OCI-LY7 (cell line): Measurements from ENCODE around the gene PLEKHJ1. TPM values are rescaled to one million over a fixed set of nuclear protein-coding genes. Genes with fewer than 3 reads are reported as not detected.

Experiments
- BruUV-seq: library from RNA; stranded (reverse); fragments of 400-500 nt; replicated peaks from 2 replicates; lab custom pipeline; 2021; lab: Mats Ljungman, UMichigan
- CTCF ChIA-PET: fragments of 300-600 bp; sonication (Branson Sonifier 250); formaldehyde crosslinking; loops from one replicate; lab custom pipeline; 2022; ENCODE audit warnings: antibody characterized with exemption; ENCODE audit not compliant: unreplicated experiment; lab: Charles Lee
- POLR2A ChIA-PET: fragments of 300-600 bp; sonication (Branson Sonifier 250); formaldehyde crosslinking; loops from one replicate; lab custom pipeline; 2022; ENCODE audit warnings: antibody characterized with exemption; lab: Charles Lee
- DNase-seq: peaks from one replicate; pipeline ENCODE4 v3.0.0-alpha.2; 2015; ENCODE audit warnings: low spot score
- H2AFZ ChIP-seq: fragments of 200-600 bp; sonication (generic), shearing (Covaris generic); 2 replicates; pipeline ENCODE4 v1.6.1; 2014; ENCODE audit warnings: mild to moderate bottlenecking, antibody characterized with exemption, low read length, moderate library complexity
- H3K27ac ChIP-seq: fragments of 200-600 bp; sonication (generic); 2 replicates; pipeline ENCODE4 v1.5.1; 2014; ENCODE audit warnings: mixed run types, low read depth, mild to moderate bottlenecking, moderate library complexity, low read length, inconsistent platforms; ENCODE audit not compliant: poor library complexity, severe bottlenecking
- H3K36me3 ChIP-seq: fragments of 200-600 bp; sonication (generic); 2 replicates; pipeline ENCODE4 v1.6.1; 2014; ENCODE audit warnings: mild to moderate bottlenecking, antibody characterized with exemption, low read length, moderate library complexity, mixed read lengths; ENCODE audit not compliant: insufficient read depth
- H3K4me1 ChIP-seq: fragments of 200-600 bp; sonication (generic); 2 replicates; pipeline ENCODE4 v1.5.1; 2014; ENCODE audit warnings: mild to moderate bottlenecking, low read length; ENCODE audit not compliant: insufficient read depth, poor library complexity, severe bottlenecking
- H3K4me2 ChIP-seq: fragments of 200-600 bp; sonication (generic); 2 replicates; pipeline ENCODE4 v1.6.1; 2014; ENCODE audit warnings: mild to moderate bottlenecking, low read length
- H3K4me3 ChIP-seq: fragments of 200-600 bp; sonication (generic); 2 replicates; pipeline ENCODE4 v1.5.1; 2014; ENCODE audit warnings: mild to moderate bottlenecking, low read depth, low read length; ENCODE audit not compliant: poor library complexity, severe bottlenecking
- H3K79me2 ChIP-seq: fragments of 200-600 bp; sonication (generic); 2 replicates; pipeline ENCODE4 v1.6.1; 2016; ENCODE audit warnings: low read depth, mild to moderate bottlenecking, low read length, moderate library complexity, mixed read lengths; ENCODE audit not compliant: insufficient read depth
- H3K9me2 ChIP-seq: fragments of 200-600 bp; sonication (generic); 2 replicates; pipeline ENCODE4 v1.6.1; 2016; ENCODE audit warnings: mild to moderate bottlenecking, low read length, mixed read lengths; ENCODE audit not compliant: insufficient read depth
- H3K9me3 ChIP-seq: fragments of 200-600 bp; sonication (generic); 2 replicates; pipeline ENCODE4 v1.6.1; 2014; ENCODE audit warnings: mild to moderate bottlenecking, mixed run types, low read length, mixed read lengths
- H4K20me1 ChIP-seq: fragments of 200-600 bp; sonication (generic); 2 replicates; pipeline ENCODE4 v1.6.1; 2014; ENCODE audit warnings: mild to moderate bottlenecking, antibody characterized with exemption, low read length, moderate library complexity, mixed read lengths; ENCODE audit not compliant: insufficient read depth
- CTCF ChIP-seq: fragments of 200-600 bp; sonication (generic); conservative IDR thresholded peaks from 2 replicates; pipeline ENCODE4 v1.5.1; 2014; ENCODE audit warnings: mild to moderate bottlenecking, antibody characterized with exemption, low read length, moderate library complexity, mixed read lengths
- EZH2phosphoT487 ChIP-seq: fragments of 200-600 bp; sonication (generic); IDR thresholded peaks from 2 replicates; pipeline ENCODE4 v1.6.1; 2018; ENCODE audit warnings: low read depth, borderline replicate concordance, mild to moderate bottlenecking, mixed run types, antibody characterized with exemption, low read length, moderate library complexity, mixed read lengths
- intact Hi-C: fragments of 100-400 bp; cut with micrococcal nuclease; formaldehyde crosslinking; loops from one replicate; pipeline ENCODE4 v1.10.0; 2022; ENCODE audit not compliant: unreplicated experiment
- total RNA-seq, 2 experiments: library from RNA; depleted of rRNA in 1 of 2; stranded (reverse); fragments of >200 nt in 1 of 2; shearing (Covaris generic) in 1 of 2; gene quantifications; 2 replicates each; pipeline ENCODE4 v1.2.3, GENCODE V29; 2014 to 2022

PLEKHJ1 gene
- total RNA-seq, 2 experiments from 2014 or later = 129 to 205 TPM

DNA sequence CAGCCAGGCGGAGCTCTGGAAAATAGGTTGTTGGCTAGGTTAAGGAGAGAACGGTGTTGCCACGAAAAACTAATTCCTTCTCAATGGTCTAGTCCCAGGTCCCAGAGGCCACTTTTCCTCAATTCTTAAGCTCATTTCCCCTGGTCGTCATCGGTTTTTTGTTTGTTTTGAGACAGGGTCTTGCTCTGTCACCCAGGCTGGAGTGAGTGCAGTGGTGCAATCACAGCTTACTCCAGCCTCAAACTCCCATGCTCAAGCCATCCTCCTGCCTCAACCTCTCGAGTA lies 1.7 kb upstream of the PLEKHJ1 start:
- Histone ChIP-seq H3K4me3 (peak overlapping the region; percentile 96), H3K9me2 (no peaks in the 10 kb centered on the region), H3K36me3 (peaks cover 81% of the 10 kb centered on the region), H3K27ac (peak overlapping the region; percentile 75), H3K9me3 (no peaks in the 10 kb centered on the region), H2AFZ (no peak overlapping the region), H4K20me1 (peaks cover 53% of the 10 kb centered on the region), H3K79me2 (peaks cover 85% of the 10 kb centered on the region), H3K4me1 (peaks cover 62% of the 10 kb centered on the region), H3K4me2 (peak overlapping the region; percentile 91)
- CTCF ChIA-PET = interaction anchor here (0.5 kb wide), 1 partner anchor 77 kb away, joined by 5 read pairs; no protein-coding TSS in a partner anchor
- POLR2A ChIA-PET = interaction anchor here (0.5 to 1.2 kb wide), 5 partner anchors 15 to 443 kb away, joined by 3 to 5 read pairs (median 4); no protein-coding TSS in a partner anchor
- no peak for DNase-seq
- intact Hi-C loops = loop anchor here (2.0 to 5.0 kb wide), 2 partner anchors 87 to 374 kb away; partner anchors contain the start of gene AP3D1
- BruUV-seq = no TSS peak
- TF ChIP-seq CTCF = no peak
- no peak for TF ChIP-seq EZH2phosphoT487

- Histone ChIP-seq H3K9me2 (no peaks in the 10 kb centered on the region), H3K27ac (peak overlapping the region; percentile 75), H3K4me1 (peaks cover 67% of the 10 kb centered on the region), H4K20me1 (peaks cover 53% of the 10 kb centered on the region), H3K79me2 (peaks cover 80% of the 10 kb centered on the region), H2AFZ (no peak overlapping the region), H3K4me3 (peak overlapping the region; percentile 96), H3K4me2 (peak overlapping the region; percentile 91), H3K9me3 (no peaks in the 10 kb centered on the region), H3K36me3 (peaks cover 81% of the 10 kb centered on the region)
- intact Hi-C loops = loop anchor here (2.0 to 5.0 kb wide), 2 partner anchors 86 to 375 kb away; partner anchors contain the start of gene AP3D1
- TF ChIP-seq CTCF (no peak), EZH2phosphoT487 (no peak)
- ChIA-PET CTCF (interaction anchor here (0.5 kb wide), 1 partner anchor 76 kb away, joined by 5 read pairs; no protein-coding TSS in a partner anchor), POLR2A (interaction anchor here (0.5 to 1.2 kb wide), 4 partner anchors 16 to 443 kb away, joined by 3 to 4 read pairs (median 4); no protein-coding TSS in a partner anchor)
- DNase-seq = peak; percentile 41
- TSS peak; percentile 66 for BruUV-seq
These were observed 1.1 kb upstream of the PLEKHJ1 start for GRCh38 chr19:2237051-2237868.

DNA sequence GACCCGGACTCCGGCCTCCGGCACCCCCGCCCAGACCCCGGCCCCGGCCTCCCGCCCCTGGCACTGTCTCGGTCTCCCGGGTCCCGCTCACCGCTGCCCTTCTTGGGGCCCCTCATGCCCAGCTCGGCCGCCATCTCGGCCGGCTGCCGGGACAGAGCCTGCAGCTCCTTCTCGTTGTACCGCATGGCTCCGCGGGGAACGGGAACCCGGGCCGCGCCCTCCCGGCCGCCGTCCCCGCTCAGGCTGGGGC lies 140 bp downstream of the PLEKHJ1 start:
- peaks cover 67% of the 10 kb centered on the region for H3K79me2 ChIP-seq

More for the DNA sequence above, 140 bp downstream of the PLEKHJ1 start:
- H2AFZ ChIP-seq = no peak overlapping the region; the same call in 1 of the 2 replicates
- H3K27ac ChIP-seq = peak overlapping the region; percentile 75
- peaks cover 41% of the 10 kb centered on the region for H4K20me1 ChIP-seq
- peaks cover 66% of the 10 kb centered on the region for H3K4me1 ChIP-seq
- BruUV-seq = no TSS peak
- no peak for DNase-seq
- intact Hi-C loops = loop anchor here (1.0 to 5.0 kb wide), 5 partner anchors 37 to 376 kb away; partner anchors contain the start of gene AP3D1
- TF ChIP-seq CTCF (no peak), EZH2phosphoT487 (no peak)
- H3K9me2 ChIP-seq = no peaks in the 10 kb centered on the region
- peak overlapping the region; percentile 96 for H3K4me3 ChIP-seq
- POLR2A ChIA-PET = no interaction called here
- H3K4me2 ChIP-seq = peak overlapping the region; percentile 91
- peaks cover 81% of the 10 kb centered on the region for H3K36me3 ChIP-seq
- no peaks in the 10 kb centered on the region for H3K9me3 ChIP-seq
- CTCF ChIA-PET = interaction anchor here (0.6 kb wide), 1 partner anchor 252 kb away, joined by 3 read pairs; no protein-coding TSS in a partner anchor
